ENCODE measurements around the gene ITPR1.

- TF ChIP-seq CTCF (IDR thresholded peaks at IDR 0.05; ENCODE audit: insufficient read depth, low read depth, low read length) (no peak), EZH2 (IDR thresholded peaks at IDR 0.05; ENCODE audit: insufficient read depth, low read length) (no peak)
Measured at GRCh38 chr3:4823986-4824925, 331.1 kb downstream of the ITPR1 start.
